Stimulated activated CD8-positive, alpha-beta memory T cell treated with anti-CD3 and anti-CD28 coated beads, Interleukin-4, amount 100 ng/mL, for 48 hours (primary cell): Measurements from ENCODE around the gene GATC.

Experiments
- DNase-seq: peaks from one replicate; pipeline ENCODE4 v3.0.0-alpha.2; 2020

The GATC gene, protein sequence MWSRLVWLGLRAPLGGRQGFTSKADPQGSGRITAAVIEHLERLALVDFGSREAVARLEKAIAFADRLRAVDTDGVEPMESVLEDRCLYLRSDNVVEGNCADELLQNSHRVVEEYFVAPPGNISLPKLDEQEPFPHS

GRCh38 chr12:120445911-120446843 is at the start of gene GATC, which contains the start of gene TRIAP1:
Gene GATC (plus strand): TSS chr12:120446444. CDS start chr12:120446481, 37 bp downstream.
Gene TRIAP1 (minus strand): TSS chr12:120446384. CDS start chr12:120446372, 12 bp downstream.
- peak; percentile 96 for DNase-seq

- DNase-seq = no peak
These were observed 48.3 kb upstream of the GATC start for GRCh38 chr12:120397824-120398540.

DNA sequence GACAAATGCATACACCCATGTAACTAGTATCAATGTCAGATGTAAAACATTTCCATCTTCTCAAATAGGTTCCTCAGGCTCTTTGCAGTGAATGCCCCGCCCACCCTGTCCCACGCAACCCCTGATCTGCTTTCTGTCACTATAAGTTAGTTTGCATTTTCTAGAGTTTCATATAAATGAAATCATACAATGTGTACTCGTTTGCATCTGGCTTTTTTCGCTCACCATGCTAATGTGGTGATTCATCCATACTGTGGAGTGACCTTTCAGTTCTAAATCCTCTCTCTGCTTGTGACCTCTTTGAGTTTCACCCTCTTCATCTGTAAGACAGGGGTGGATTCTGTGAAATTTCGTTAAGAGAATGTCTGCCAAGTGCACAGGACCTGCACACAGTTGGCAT is 46.7 kb upstream of the GATC start:
- no peak for DNase-seq

DNA sequence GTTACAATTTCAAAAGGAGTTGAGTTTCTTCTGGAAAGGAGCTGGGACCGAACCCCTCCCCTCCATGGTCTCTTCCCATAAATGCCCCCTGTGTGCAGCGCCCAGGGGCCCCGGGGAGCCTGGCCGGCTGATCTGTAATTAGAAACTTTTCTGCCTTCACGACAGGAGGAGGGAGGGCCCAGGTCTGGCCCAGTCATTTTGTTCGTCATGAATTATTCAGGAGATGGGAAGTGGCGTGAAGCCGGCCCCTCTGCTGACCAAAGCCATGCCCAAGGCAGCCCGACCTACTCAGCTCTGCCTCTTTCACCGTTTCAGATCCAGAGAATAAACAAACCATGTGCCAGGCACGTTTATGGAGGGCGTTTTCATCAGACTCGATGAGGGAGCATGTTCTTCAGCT is 44.0 kb upstream of the GATC start:
- DNase-seq = no peak

GRCh38 chr12:120403869-120404268 is 42.4 kb upstream of the GATC start:
- DNase-seq = no peak

- DNase-seq = no peak
These were observed 42.0 kb upstream of the GATC start for GRCh38 chr12:120404271-120404670.

GRCh38 chr12:120406069-120406468 is 40.2 kb upstream of the GATC start:
- DNase-seq = no peak

GRCh38 chr12:120406553-120406952 is 39.7 kb upstream of the GATC start:
- DNase-seq = no peak

DNA sequence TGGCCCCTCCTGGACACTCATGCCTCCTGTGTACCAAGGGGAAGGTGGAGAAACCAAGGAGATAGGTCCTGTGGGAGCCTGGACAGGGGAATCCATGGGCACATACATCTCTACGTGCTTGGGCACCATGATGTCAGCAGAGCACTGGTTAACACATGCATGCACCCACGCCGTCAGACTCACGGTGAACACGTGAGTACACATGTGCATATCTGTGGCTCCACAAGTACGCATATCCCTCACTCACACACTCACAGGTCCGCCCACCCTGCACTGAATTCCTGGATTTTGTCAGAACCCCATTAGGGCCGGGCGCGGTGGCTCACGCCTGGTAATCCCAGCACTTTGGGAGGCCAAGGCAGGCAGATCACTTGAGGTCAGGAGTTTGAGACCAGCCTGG is 37.5 kb upstream of the GATC start:
- no peak for DNase-seq

GRCh38 chr12:120412421-120412820 is 33.8 kb upstream of the GATC start:
- no peak for DNase-seq

- DNase-seq = no peak
These were observed 32.1 kb upstream of the GATC start for GRCh38 chr12:120413901-120414695.

GRCh38 chr12:120416490-120417216 is 29.6 kb upstream of the GATC start:
- no peak for DNase-seq

DNA sequence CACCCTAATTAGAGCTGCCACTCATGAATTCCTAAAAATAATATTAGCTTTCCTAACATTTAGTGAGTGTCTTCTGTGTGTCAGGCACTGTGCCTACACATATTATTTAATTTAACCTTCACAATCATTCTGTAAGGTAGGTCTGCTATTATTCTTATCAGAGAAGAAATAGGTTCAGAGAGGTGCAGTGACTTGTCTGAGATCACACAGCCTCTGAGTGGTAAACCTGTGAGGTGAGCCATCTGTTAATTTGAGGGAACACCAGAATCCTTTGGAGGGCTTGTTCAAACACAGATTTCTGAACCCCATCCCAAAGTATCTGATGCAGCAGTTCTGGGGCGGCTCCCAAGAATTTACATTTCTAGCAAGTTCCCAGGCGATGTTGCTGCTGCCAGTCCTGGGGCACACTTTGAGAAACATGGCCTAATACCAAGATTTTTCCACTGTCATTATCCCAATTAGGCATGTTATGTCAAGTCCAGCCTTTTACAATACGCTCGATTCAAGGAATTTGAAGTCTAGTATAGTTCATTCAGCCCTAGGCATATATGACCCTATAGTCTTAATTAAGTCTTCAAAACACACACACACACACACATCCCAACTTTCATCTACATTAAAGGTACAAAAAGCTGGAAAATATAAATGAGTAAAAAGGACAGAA is 28.2 kb upstream of the GATC start:
- no peak for DNase-seq

DNA sequence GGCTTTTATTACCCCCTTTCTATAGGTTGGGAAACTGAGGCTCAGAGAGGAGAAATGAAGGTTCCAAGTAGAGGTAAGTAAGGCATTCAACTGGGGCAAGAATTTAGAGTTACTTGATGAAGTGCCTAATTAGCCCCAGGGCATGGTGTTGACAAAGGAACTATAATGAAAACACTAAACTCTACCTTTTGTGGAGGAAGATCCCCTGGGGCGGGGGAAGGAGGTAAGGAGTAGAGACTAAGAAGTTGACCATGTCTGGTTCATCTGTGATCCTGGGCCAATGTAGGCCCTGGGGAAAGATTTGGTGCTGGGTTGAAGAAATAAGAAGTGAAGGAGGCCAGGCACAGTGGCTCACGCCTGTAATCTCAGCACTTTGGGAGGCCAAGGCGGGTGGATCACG is 24.5 kb upstream of the GATC start:
- no peak for DNase-seq

- no peak for DNase-seq
These were observed 23.3 kb upstream of the GATC start for GRCh38 chr12:120422892-120423456.

DNA sequence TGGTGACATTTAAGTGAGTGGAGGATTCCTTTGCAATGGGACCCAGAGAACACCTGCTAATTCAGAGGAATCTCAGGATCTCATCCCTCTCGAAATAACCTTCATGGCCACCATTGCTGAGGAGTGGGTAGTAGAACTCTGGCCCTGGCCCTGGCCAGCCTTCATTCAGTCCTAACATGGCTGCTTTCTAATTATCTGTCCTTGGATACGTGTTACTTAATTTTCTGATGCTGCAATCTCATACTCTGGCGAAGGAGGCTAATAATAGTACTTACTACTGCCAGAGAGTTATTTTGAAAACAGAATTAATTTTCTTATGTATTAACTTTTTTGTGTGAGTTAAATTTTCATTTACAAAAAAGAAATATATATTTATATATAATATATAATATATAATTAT is 20.4 kb upstream of the GATC start:
- DNase-seq = no peak

- DNase-seq = no peak
These were observed 17.5 kb upstream of the GATC start for GRCh38 chr12:120428597-120429229.

- DNase-seq = no peak
These were observed 16.9 kb upstream of the GATC start for GRCh38 chr12:120429368-120429767.

DNA sequence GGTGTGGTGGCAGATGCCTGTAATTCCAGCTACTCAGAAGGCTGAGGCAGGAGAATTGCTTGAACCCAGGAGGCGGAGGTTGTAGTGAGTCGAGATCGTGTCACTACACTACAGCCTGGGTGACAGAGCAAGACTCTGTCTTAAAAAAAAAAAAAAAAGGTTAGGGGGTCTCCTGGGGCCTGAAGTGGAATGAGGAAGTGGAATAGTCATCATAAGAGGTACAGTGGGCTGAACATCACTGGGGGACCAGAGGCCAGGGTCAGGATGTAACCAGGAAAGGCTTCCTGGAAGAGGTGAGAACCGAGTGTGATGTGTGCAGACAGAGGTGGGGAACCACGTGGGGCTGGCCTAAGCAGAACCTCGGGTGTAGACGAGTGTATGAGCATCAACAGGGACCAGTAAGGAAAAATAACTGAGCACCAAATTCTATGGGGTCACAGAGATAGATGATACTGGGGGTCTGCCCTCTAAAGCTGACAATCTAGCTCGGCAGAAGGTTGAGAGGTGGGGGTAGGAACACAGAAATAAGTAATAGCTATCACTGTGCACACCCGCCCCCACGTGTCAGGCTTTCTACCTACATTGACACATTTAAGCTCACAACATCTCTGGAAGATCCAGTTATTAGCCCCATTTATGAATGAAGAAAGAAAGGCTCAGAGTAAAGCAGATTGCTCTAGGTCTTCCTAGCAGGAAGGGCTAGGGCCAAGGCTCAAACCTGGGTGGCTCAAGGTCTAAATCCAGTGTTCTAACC is 13.3 kb upstream of the GATC start:
- DNase-seq = no peak
